ENCODE data around the gene MTHFD1L. TPM values are rescaled to one million over a fixed set of nuclear protein-coding genes. Genes with fewer than 3 reads are reported as not detected.

MTHFD1L gene
- total RNA-seq, 4 donors from 2014 or later: 4.7 to 45.9 (median 24.0) TPM

GRCh38 chr6:150934380-150934779 is 68.9 kb downstream of the MTHFD1L start:
- DNase-seq (ENCODE audit: low spot score) (no peak), ATAC-seq (ENCODE audit: low FRiP score) (no peak)
- no peak for TF ChIP-seq CTCF (IDR thresholded peaks at IDR 0.05)

- DNase-seq (ENCODE audit: low spot score) (no peak), ATAC-seq (ENCODE audit: low FRiP score) (no peak)
- no peak for TF ChIP-seq CTCF (IDR thresholded peaks at IDR 0.05)
These were observed 70.6 kb downstream of the MTHFD1L start for GRCh38 chr6:150936021-150936555.

GRCh38 chr6:150937132-150937906 is 71.8 kb downstream of the MTHFD1L start:
- no peak for DNase-seq (ENCODE audit: low spot score)
- ATAC-seq (ENCODE audit: low FRiP score): peak; percentile 65
- no peak for TF ChIP-seq CTCF (IDR thresholded peaks at IDR 0.05)

GRCh38 chr6:150939399-150939798 is 73.9 kb downstream of the MTHFD1L start:
- no peak for TF ChIP-seq CTCF (IDR thresholded peaks at IDR 0.05)
- ATAC-seq (ENCODE audit: low FRiP score) (no peak), DNase-seq (ENCODE audit: low spot score) (no peak)

GRCh38 chr6:150940941-150941340 is 75.4 kb downstream of the MTHFD1L start:
- TF ChIP-seq CTCF (IDR thresholded peaks at IDR 0.05): no peak
- ATAC-seq (ENCODE audit: low FRiP score): no peak
- no peak for DNase-seq (ENCODE audit: low spot score)

- ATAC-seq (ENCODE audit: low FRiP score) (no peak), DNase-seq (ENCODE audit: low spot score) (no peak)
- no peak for TF ChIP-seq CTCF (IDR thresholded peaks at IDR 0.05)
These were observed 84.0 kb downstream of the MTHFD1L start for GRCh38 chr6:150949526-150949925.

- no peak for TF ChIP-seq CTCF (IDR thresholded peaks at IDR 0.05)
- ATAC-seq (ENCODE audit: low FRiP score): no peak
These were observed 88.3 kb downstream of the MTHFD1L start for GRCh38 chr6:150953851-150954250.

More at GRCh38 chr6:150953851-150954250, 88.3 kb downstream of the MTHFD1L start:
- no peak for DNase-seq (ENCODE audit: low spot score)
